Measurements from ENCODE around the gene GTF2IRD1. TPM values are rescaled to one million over a fixed set of nuclear protein-coding genes. Genes with fewer than 3 reads are reported as not detected.

GTF2IRD1 gene
- total RNA-seq, 1 experiment from 2014 or later: 73.6 TPM

DNA sequence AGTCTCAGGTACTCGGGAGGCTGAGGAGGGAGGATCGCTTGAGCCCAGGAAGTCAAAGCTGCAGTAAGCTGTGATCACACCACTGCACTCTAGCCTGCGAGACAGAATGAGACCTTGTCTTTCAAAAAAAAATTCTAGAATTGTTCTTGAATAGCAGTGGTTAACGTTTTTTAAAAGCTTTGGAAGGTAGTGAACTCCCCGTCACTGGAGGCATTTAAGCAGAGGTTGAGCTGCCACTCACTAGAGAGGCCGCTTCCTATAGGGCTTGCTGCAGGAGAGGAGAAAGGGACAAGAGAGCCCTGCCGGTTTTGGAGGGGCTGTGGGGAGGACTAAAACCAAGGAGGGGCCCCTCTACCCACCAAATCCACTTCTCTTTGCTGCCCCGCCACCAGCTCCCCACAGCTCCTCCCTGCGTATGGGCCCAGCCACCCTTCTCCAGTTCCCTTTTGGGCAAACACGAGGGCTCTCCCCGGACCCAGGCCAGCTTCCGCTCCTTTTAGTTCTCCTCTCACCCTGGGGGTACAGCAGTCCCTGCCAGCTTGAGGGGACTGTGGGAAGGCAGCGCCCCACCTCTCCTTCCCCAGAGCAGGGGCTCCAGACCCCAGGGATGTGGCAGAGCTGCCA lies 116.9 kb downstream of the GTF2IRD1 start:
- intact Hi-C loops (cut with micrococcal nuclease; ENCODE audit: unreplicated experiment): no loop called here
- BruUV-seq (replicated peaks): no TSS peak
- Histone ChIP-seq H3K9me3 (ENCODE audit: low read depth, low read length, poor library complexity, severe bottlenecking) (no peaks in the 10 kb centered on the region), H3K4me1 (ENCODE audit: insufficient read depth, low read length, poor library complexity, severe bottlenecking) (no peaks in the 10 kb centered on the region), H3K27ac (ENCODE audit: low read depth, low read length, poor library complexity, severe bottlenecking) (no peak overlapping the region), H3K36me3 (ENCODE audit: insufficient read depth, low read length, poor library complexity, severe bottlenecking) (no peaks in the 10 kb centered on the region), H3K4me3 (ENCODE audit: low read depth, low read length, poor library complexity, severe bottlenecking) (no peak overlapping the region), H3K27me3 (replicated peaks; ENCODE audit: insufficient read depth, low read depth, low read length, poor library complexity) (no peaks in the 10 kb centered on the region)
- ChIA-PET POLR2A (ENCODE audit: low non-redundant PET) (no interaction called here), CTCF (no interaction called here)
- no peak for DNase-seq (ENCODE audit: low spot score)
- TF ChIP-seq, protein P1, sequence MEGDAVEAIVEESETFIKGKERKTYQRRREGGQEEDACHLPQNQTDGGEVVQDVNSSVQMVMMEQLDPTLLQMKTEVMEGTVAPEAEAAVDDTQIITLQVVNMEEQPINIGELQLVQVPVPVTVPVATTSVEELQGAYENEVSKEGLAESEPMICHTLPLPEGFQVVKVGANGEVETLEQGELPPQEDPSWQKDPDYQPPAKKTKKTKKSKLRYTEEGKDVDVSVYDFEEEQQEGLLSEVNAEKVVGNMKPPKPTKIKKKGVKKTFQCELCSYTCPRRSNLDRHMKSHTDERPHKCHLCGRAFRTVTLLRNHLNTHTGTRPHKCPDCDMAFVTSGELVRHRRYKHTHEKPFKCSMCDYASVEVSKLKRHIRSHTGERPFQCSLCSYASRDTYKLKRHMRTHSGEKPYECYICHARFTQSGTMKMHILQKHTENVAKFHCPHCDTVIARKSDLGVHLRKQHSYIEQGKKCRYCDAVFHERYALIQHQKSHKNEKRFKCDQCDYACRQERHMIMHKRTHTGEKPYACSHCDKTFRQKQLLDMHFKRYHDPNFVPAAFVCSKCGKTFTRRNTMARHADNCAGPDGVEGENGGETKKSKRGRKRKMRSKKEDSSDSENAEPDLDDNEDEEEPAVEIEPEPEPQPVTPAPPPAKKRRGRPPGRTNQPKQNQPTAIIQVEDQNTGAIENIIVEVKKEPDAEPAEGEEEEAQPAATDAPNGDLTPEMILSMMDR (conservative IDR thresholded peaks at IDR 0.05; ENCODE audit: low read depth, low read length): no peak
- no peak for TF ChIP-seq EZH2 (IDR thresholded peaks at IDR 0.05; ENCODE audit: borderline replicate concordance, low read depth, low read length, poor library complexity, severe bottlenecking)

DNA sequence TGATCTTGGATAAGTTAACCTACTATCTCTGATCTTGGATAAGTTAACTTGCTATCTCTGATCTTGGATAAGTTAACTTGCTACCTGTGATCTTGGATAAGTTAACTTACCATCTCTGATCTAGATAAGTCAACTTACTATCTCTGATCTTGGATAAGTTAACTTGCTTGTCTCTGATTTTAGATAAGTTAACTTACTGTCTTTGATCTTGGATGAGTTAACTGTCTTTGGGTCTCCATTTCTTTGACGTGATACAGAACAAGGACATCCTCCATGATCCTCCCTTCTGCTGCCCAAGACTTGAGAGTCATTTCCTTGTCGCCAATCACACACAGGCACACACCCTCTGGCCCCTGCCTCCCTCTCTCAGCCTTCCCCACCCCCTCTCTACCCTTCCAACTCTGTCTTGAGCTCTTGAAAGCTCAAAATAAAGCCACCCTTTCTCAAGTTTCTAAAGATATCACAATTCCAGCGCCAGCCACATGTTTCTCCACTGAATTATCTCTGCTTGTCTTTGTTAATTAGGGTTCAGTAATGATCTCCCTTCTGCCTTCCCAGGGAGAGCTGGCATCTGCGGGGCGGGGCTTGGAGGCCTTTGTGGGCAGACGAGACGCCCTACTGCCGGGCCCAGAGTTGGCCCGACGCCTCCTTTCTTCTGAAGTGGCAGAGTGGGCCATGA lies 118.7 kb downstream of the GTF2IRD1 start:
- TF ChIP-seq, protein P1 (conservative IDR thresholded peaks at IDR 0.05; ENCODE audit: low read depth, low read length): no peak
- TF ChIP-seq EZH2 (IDR thresholded peaks at IDR 0.05; ENCODE audit: borderline replicate concordance, low read depth, low read length, poor library complexity, severe bottlenecking): no peak
- CTCF ChIA-PET: interaction anchor here (0.5 kb wide), 1 partner anchor 173 kb away, joined by 8 read pairs; no protein-coding TSS in a partner anchor
- Histone ChIP-seq H3K9me3 (ENCODE audit: low read depth, low read length, poor library complexity, severe bottlenecking) (no peaks in the 10 kb centered on the region), H3K4me1 (ENCODE audit: insufficient read depth, low read length, poor library complexity, severe bottlenecking) (no peaks in the 10 kb centered on the region), H3K27ac (ENCODE audit: low read depth, low read length, poor library complexity, severe bottlenecking) (no peak overlapping the region), H3K4me3 (ENCODE audit: low read depth, low read length, poor library complexity, severe bottlenecking) (no peak overlapping the region), H3K36me3 (ENCODE audit: insufficient read depth, low read length, poor library complexity, severe bottlenecking) (no peaks in the 10 kb centered on the region), H3K27me3 (replicated peaks; ENCODE audit: insufficient read depth, low read depth, low read length, poor library complexity) (no peaks in the 10 kb centered on the region)
- BruUV-seq (replicated peaks): no TSS peak
- POLR2A ChIA-PET (ENCODE audit: low non-redundant PET): no interaction called here
- intact Hi-C loops (cut with micrococcal nuclease; ENCODE audit: unreplicated experiment): no loop called here
- DNase-seq (ENCODE audit: low spot score): no peak

DNA sequence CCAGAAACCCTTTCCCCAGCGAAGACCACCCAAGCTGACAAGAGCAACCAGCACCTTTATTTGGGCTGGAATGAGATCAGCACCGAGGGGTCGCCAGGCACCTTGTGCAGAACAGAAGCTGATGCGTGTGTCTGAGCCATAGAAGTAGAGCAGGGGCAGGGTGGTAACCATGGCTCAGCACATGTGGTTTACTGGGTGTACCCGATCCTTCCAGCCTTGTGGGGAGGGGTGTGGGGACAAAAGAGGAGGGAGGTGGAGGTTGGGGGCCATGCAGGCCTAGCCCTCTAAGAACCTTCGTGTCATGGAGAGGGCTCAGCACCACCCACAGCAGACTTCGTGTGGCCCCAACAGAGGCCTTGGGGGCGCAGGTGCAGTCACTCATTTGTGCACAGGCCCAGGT lies 119.8 kb downstream of the GTF2IRD1 start:
- no peak for DNase-seq (ENCODE audit: low spot score)
- TF ChIP-seq, protein P1 (conservative IDR thresholded peaks at IDR 0.05; ENCODE audit: low read depth, low read length): no peak
- TF ChIP-seq EZH2 (IDR thresholded peaks at IDR 0.05; ENCODE audit: borderline replicate concordance, low read depth, low read length, poor library complexity, severe bottlenecking): no peak
- ChIA-PET POLR2A (ENCODE audit: low non-redundant PET) (no interaction called here), CTCF (interaction anchor here (0.6 kb wide), 1 partner anchor 121 kb away, joined by 3 read pairs; no protein-coding TSS in a partner anchor)
- Histone ChIP-seq H3K27ac (ENCODE audit: low read depth, low read length, poor library complexity, severe bottlenecking) (no peak overlapping the region), H3K36me3 (ENCODE audit: insufficient read depth, low read length, poor library complexity, severe bottlenecking) (no peaks in the 10 kb centered on the region), H3K9me3 (ENCODE audit: low read depth, low read length, poor library complexity, severe bottlenecking) (no peaks in the 10 kb centered on the region), H3K4me3 (ENCODE audit: low read depth, low read length, poor library complexity, severe bottlenecking) (no peak overlapping the region), H3K4me1 (ENCODE audit: insufficient read depth, low read length, poor library complexity, severe bottlenecking) (peaks cover 4% of the 10 kb centered on the region), H3K27me3 (replicated peaks; ENCODE audit: insufficient read depth, low read depth, low read length, poor library complexity) (no peaks in the 10 kb centered on the region)
- intact Hi-C loops (cut with micrococcal nuclease; ENCODE audit: unreplicated experiment): no loop called here
- BruUV-seq (replicated peaks): no TSS peak

Measured in A673 (cell line).